ENCODE results near the gene OSBPL10. TPM values are rescaled to one million over a fixed set of nuclear protein-coding genes. Genes with fewer than 3 reads are reported as not detected.

OSBPL10 gene
- total and polyA plus RNA-seq, 2 of the 8 experiments (the other 6 are each of a cell fraction or from before 2014, with no cell fraction given), result 26.2 to 86.7 TPM

DNA sequence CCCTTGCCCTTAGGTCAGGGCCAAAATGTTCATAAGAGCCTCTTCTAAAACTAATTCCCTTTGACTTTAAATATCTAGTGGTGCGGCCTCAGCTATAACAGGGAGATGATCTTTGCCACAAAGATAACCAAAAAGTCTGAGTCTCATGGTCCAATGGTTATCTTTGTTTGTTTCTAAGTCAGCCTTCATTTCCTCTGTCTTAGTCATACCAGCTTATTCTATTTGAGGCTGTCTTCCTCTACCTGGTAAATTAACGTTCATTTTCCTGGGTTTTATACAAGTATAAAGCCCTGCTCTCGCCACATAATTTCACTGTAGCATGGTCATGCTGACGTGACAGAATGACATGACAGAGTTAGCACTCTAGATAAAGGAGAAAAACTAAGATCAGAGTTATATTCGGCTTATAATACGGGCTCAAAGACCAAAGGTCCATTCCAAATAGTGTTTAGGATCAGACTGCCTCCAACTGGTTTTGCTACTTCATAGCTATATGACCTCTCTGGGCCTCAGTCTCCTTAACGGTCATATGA is 18.9 kb upstream of the OSBPL10 start (continued):
- TF ChIP-seq, protein P1, sequence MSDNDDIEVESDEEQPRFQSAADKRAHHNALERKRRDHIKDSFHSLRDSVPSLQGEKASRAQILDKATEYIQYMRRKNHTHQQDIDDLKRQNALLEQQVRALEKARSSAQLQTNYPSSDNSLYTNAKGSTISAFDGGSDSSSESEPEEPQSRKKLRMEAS (IDR thresholded peaks at IDR 0.05), result no peak
- no peak for TF ChIP-seq RNF2 (IDR thresholded peaks at IDR 0.05; ENCODE audit: borderline replicate concordance, low read depth, low read length, missing control alignments, poor library complexity, severe bottlenecking)
- TF ChIP-seq BRCA1 (IDR thresholded peaks at IDR 0.05; ENCODE audit: low read depth, low read length), result no peak
